Fibroblast of lung (primary cell): ENCODE results near the gene ANKRD40.

Experiments
- CTCF ChIP-seq, 2 donors: IDR thresholded peaks in 1 of 2; conservative IDR thresholded peaks in 1 of 2; 1 replicate in 1 of 2; 2 replicates in 1 of 2; pipeline ENCODE4 v1.5.1; 2011 to 2012; ENCODE audit warnings: low read length in 2 of 2, control low read depth in 1 of 2, inconsistent platforms in 1 of 2, low read depth in 1 of 2, mild to moderate bottlenecking in 1 of 2
- EZH2 ChIP-seq: IDR thresholded peaks from 2 replicates; pipeline ENCODE4 v1.5.1; 2012; ENCODE audit warnings: low read length, control low read depth, mild to moderate bottlenecking; ENCODE audit errors: missing control alignments

- TF ChIP-seq CTCF (conservative IDR thresholded peaks at IDR 0.05 in 1 of 2, IDR thresholded peaks at IDR 0.05 in 1 of 2; ENCODE audit: low read depth in 1 of 2, low read length in 2 of 2) (no peak), EZH2 (no peak)
Measured at GRCh38 chr17:50657054-50657453, 50.7 kb downstream of the ANKRD40 start.
